Endometrial microvascular endothelial cells (primary cell): ENCODE results near the gene DNASE1L1. TPM values are rescaled to one million over a fixed set of nuclear protein-coding genes. Genes with fewer than 3 reads are reported as not detected.

ENCODE experiments used
- in situ Hi-C: cut with HindIII; loops from 2 replicates; pipeline ENCODE4 v1.10.0; 2017; ENCODE audit warnings: low sequenced_read_pairs, low pct_unique_long_range_greater_than_20kb; ENCODE audit errors: inconsistent ontology term
- total RNA-seq: library from RNA; depleted of rRNA; stranded (reverse); fragments of >200 nt; gene quantifications from one replicate; pipeline ENCODE4 v1.2.3, GENCODE V29; 2015; ENCODE audit errors: inconsistent ontology term

Gene DNASE1L1
- total RNA-seq, 1 donor from 2014 or later, result 138 TPM

DNA sequence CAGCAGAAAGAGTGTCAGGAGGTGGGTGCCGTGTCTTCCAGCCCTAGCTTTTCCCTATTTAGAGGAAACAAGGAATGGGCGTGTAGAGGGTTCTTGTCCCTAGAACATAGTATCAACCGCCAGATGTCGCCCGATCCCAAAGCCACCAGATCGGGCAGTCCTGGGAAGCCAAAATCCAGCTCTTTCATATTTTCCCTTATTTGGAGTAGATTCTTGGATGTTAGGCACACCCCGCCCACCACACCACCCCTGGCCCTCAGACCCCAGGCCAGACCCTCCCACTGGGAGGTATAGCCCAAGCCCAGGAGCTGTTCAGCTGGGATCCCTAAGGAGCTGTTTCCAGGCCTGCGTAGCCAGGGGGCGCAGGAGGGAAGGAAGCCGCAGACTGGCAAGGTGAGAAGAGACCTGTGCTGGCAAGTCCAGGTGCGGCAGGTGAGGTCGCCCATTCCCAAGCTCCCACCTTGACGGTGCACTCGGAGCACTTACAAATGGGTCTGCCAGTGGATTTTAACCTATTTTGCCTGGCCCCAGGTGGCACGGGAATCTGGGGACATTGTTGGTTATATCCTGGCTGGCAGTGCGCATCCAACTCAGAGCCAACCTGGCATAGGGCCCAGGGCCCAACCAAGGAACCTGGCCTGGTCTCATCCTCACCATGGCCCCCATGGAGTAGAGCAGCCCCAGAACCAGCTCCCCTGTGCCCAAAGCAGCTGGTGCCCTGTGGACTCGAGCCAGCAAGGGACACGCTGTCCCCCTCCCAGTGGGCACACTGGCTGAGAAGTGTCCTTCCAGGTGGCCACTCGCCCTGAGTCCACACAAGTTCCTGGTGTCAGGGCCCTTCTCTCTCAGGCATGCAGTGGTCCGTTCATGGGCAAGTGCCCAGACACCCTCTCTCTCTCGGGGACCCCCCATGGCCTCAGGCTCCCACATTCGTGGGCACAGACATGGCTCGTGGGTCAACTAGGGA is 35.4 kb downstream of the DNASE1L1 start:
- in situ Hi-C loops, result no loop called here

DNA sequence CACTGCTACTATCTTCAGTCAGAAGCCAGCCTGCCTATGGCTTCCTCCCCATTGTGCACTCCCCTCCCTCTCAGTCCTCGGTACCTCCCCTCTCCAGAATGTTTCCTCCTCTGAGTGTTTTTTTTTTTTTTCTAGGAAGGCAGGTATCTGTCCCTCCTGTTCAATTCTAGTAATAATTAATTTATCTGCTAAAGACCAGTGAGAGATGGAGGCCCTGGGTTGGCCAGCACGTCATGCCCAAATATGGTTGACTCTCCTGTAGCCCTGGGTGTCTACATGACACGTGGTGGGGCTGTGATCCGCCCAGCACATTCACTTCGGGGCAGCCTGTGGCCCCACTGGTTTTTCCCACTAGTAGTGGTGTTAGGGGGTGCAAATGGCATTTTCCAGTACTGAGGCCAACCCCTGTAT is 36.4 kb downstream of the DNASE1L1 start:
- in situ Hi-C loops, result no loop called here

DNA sequence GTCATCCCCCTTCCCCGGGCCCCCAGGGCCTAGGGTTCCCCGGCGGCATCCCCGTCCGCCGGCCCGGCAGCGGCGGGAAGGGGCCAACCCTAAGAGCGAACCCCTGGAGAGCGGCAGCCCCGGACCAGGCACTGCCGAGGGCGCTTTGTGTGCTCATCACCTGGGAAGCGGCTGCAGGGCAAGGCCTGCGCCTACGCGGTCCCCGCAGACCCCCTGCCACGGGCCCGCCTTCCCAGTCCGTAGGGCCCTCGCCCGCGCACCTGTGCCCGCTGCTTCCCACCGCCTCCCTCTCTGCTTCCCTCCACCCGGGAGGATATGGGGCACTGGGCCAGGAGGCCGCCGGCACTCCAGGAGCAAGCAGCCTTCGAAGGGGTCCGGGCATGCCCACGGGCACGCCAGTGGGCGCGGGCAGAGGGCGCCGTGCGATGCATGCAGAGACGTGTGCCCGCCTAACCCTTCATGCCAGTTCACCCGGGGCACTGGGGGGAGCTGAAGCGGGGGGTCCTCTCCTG is 37.2 kb downstream of the DNASE1L1 start:
- in situ Hi-C loops, result no loop called here

DNA sequence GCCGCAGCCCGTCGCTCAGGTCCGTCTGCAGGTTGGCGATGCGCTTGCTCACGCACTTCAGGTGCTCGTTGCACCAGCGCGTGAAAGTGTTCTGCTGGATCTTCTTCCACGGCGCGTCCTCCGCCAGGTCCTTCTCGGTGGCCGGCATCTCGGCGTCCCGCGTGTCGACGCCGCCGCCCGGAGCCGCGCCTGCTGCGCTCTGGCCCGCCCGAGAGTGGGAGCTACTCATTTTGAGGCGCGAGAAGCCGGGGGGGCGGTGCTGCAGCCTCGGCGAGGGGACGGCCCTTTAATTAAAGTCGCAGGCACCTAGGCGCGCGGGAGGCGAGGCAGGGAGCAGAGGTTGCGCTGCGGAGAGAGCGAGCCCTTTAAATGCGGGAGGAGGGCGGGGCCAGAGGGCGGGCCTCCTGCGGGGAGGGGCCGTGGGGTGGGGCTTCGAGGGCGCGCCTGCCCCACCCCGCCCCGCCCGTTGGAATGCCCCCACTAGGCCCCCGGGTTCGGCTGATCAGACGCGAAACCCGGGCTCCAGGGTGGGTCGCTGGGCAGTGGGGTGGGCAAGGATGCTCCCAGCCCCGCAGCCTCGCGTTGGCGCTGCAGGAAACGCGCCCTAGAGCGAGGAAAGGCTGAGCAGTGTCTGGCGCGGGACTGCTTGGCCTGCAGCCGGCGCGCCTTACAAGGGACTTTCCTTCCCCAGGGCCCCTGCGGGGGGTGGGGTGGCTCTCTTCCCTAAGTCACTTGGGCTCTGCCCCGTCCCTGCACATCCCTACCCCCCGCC is 37.9 kb downstream of the DNASE1L1 start:
- in situ Hi-C loops, result no loop called here

DNA sequence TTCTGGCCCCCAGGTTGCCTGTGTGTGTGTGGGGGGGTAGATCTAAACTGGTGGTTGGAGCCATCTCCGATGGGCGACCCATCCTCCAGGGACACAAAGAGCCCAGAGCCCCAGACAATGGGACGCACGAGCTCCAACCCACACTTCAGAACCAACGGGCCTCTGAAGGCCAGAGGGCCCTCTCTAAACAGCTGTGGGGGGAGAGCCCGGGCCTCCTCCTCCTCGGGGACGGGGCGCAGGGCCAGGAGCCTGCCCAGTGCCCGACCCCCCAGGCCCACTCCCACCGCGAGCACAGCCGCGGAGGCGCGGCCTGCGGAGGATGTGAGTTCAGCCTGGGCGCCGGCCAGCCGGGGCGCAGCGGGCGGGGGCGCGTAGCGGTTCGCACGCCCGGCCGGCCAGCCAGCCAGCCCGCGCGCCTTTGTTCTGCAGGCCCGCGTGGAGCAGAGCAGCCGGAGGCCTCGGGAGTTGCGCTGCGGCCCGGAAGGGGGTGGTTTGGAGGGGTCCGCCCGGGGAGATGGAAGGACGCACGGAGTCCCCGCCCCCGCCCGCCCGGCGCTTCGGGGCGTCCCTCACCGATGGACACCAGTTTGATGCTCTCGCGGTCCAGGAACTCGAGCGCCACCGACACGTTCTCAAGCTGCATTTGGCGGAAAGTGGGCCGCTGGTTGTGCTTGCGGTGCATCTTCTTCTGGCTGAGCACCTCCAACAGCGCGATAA is 38.6 kb downstream of the DNASE1L1 start:
- in situ Hi-C loops, result no loop called here

DNA sequence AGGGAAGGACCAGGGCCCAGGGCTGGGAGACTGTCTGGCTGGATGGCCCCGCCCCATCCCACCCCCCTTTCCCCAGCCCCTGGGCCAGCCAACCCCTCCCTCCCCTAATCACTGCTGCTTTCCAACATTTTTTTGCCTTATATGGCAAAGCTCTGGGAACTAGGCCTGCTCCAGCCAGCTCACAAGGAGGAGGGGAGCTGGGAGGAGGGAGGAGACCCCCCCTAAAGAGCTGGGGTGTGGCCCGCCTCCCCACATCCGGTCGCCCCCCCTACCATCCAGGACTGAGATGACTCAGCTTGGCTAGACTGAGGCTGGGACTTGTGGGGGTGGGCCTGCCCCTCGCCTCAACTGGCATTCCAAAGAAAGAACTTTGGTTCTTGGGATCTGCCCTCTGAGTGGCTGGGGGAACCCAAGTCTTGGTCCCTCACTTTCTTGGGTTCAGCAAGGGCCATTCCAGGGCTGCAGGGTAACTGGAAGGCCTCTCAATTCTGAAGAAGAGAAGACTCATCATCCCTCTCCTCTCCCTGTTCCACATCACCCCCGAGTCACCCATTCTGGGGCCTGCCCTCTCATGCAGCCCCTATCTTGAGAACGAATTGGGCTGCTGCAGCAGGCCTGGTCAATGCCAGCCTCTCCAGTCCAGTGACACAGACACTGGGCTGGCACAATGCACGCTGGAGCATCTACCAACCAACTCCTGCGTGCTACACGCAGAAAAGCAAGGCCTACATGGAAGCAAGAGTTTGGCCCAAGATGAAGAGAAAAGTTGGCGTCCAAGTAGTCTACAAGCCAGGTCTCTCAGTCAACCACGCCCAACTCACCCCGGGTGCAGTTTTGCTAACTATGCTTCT is 39.4 kb downstream of the DNASE1L1 start:
- in situ Hi-C loops, result no loop called here

DNA sequence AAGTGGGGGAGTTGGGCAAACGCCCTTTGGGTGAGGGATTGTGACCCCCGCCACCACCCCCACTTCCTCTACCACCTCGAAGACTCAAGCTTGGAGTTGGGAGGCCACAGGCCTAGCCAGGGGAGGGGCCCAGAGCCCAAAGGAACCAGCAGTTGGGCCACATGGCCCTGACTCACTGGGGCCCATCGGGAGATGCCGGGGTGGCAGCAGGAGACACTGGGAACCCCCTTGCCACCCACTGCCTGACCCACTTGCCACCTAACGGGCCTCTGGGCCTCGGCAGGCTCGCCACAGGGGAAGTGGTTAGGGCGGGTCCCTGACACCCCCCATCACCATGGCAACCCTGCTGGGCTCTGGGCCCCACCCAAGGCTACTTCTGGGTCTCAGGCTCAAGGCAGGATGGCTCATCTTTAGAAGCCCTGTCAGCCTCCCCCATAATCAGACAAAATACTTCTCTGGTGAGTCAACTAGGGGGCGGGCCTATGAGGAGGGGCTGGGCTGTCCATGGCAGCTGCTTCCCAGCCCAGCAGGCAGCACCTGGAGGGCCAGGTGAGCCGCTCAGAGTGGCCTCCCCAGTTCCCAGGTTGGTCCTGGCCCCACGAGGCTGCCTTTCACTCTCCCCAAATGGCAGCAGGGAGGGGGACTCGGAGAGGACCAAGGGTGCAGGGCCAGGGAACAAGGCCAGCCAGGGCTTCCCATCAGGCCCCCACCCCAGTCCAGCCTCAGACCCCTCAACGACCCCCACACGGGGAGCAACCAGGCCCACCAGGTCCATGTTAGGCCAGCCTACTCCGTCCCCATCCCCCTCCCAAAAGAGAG is 40.2 kb downstream of the DNASE1L1 start:
- in situ Hi-C loops, result no loop called here

DNA sequence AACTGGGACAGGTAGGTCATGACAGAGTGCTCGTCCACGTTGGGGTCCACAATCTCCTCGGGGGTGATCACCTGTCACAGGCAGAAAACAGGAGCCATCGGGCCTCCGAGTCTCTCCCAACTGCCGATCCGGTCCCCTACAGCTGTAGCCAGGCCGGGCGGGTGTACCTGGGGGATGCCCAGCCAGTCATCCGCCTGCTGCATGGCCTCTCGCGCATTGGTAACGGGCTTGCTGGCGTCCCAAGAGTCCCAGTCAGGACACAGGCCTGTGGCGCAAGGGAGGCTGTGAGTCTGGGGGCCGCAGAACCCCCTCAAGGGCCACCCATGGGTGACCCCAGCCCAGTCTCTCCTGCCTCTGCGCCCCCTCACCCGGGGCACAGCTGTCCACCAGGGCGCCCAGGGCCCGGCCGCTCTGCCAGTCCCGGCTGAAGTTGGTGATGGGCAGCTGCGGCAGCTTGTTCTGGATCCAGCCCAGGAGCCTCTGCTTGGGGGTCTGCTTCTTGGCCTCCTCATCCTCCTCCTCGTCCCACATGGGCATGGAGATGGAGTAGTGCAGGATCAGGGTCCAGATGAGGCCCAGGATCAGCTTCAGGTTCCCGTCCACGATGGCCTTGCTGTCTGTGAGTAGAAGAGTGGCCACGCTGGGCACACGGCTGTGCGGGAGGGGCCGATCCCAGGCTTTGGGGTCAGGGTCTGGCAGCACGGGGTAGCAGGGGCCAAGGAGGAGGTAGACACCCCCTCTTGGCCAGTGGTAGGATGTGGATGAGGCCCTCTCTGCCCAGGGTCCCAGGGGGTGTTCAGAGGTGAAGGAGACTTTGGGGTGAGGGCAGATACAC is 41.4 kb downstream of the DNASE1L1 start:
- in situ Hi-C loops, result no loop called here

DNA sequence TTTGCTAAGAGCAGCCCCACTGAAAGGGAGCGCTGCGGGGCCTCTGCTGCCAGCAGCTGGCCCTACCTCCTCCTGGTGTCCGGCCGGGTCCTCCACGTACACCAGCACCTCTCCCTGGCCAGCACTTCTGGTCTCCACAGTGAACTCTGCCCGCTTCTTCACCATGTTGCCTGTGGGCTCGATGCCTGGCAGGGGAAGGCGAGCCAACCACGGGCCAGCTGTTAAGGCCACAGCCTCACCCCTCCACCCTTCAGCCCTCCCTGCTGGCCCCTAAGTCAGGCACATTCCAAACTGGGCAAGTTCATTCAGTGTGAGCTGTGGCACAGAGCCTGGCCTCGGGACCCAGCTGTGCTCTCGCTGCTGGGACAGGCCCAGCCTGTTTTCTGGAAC is 42.4 kb downstream of the DNASE1L1 start:
- in situ Hi-C loops, result no loop called here

DNA sequence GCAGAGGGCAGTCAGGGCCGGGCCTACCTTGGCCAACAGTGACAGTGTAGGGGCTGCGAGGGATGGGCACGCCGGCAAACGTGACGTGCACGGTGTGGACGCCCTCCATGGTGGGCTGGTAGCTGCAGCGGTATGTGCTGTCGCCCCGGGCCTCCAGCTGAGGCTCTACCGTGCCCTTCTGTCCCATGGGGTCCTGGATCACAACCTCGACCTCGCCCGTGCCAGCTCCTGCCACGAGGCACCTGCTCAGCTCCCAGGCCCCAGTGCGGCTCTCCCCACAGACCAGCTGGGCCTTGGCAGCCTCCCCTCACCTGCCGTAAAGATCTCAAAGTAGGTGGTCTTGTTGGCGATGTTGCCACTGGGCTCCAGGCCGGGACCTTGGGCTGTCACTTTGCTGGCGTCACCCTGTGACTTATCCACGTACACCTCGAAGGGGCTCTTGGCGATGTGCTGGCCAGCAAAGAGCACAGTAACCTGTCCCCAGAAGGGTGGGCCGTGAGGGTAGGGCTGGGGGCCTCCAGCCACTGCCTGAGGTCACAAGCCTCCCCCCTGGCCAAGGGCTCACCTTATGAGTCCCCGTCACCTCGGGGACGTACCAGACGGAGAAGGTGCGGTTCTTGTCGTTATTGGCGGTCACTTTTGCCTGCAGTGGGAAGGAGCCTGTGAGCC is 42.9 kb downstream of the DNASE1L1 start:
- in situ Hi-C loops, result no loop called here

DNA sequence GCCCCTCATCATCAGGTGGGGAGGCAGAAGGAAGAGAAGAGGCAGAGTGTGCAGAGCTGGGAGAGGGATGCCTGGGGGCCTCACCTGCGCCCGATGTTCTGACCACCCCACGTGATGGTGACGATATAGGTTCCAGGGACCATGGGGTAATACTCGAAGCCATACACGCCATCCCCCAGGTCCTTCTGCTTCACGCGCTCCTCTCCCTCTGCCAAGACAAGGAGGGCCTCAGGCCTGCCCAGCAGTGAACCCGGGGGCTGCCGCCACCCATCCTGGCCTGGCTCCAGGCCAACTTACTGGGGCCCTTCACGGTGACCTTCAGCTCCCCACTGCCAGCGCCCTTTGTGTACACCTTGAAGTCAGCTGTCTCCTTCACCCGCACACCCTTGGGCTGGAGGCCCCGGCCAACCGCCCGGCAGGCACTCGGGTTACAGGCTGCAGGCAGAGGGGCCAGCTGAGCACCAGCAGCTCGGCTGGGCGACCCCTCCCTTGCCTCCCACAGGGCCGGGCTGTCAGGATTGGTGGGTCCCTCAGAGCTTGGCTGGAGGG is 43.9 kb downstream of the DNASE1L1 start:
- in situ Hi-C loops, result no loop called here

DNA sequence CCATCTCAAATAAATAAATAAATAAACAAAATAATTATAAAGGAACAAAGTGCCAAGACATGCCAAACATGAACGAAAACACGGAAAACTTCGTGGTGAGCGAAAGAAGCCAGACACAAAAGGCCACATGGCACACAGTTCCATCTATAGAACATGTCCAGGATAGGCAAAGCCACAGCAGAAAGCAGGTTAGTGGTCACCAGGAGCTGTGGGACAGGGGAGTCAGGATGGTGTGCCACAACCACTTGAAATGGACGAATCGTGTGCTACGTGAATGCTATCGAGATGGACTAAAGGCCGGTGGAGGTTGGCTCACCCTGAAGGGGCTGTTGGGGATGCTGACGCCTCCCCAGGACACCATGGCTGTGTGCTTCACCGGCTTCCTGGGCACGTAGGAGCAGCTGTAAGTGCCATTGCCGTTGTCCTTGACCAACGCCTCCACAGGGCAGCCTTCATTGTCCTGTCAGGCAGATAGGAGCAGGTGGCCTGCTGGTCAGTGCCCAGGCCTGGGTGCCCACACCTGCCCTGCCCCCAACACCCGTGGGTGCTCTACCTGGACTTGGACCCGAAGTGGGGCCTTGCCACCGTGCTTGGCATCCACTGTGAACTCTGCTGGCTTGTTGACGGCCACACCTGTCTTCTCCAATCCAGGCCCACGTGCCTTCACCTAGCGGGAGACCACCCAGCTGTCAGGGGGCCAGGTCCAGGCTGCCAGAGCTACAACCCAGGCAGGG is 45.2 kb downstream of the DNASE1L1 start:
- in situ Hi-C loops, result no loop called here

DNA sequence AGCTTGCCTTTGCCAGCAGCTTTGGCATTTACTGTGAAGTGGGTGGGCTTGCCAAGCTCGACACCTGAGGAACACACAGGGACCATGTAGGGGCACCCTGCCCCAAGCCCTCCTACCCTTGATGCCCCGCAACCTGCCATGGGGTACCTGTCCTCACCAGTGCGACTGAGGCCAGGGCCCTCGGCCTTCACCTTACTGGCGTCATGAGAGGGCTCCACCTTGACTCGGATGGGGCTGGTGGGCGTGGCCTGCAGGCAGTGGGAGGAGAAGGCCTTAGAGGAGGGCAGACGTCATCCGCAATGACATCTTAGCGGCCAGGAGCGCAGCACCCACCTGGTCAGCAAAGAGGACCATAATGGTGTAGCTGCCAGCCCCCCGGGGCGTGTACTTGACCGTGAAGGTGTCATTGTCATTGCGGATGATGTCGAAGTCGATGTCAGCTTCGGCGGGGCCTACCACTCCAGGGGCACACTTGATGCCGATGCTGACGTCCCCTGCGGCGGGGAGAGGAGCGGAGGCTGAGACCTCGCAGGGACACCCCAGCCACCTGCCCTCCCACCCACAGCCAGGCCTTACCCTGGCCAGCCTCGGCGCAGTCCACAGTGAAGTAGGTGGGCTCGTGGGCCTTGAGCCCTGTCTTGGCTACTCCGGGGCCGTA is 46.8 kb downstream of the DNASE1L1 start:
- in situ Hi-C loops, result no loop called here

DNA sequence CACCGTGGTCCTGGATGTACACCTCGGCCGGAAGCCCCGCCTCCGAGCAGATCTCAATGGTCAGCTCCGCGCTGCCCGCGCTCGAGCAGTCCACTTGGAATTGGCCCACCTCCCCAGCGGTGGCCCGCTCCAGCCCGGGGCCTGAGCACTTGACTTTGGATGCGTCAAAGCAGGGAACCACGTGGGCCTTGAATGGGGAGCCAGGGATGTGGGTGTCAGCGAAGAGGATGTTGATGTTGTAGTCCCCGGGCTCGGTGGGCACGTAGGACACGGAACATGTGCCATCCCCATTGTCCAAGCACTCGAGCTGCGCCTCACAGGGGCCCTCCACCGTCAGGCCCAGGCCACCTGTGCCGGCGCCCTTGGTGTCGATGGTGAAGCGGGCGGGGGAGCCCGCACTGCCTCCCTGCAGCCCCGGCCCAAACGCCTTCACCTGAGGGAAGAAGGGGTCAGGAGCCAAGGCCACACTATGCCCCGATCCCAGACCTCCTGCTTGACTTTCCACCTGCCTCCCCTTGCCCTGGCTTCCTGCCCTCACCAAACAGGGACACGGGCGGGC is 48.8 kb downstream of the DNASE1L1 start:
- in situ Hi-C loops, result no loop called here
